Smooth muscle cell (in vitro differentiated cells): ENCODE data around the gene NLK. TPM values are rescaled to one million over a fixed set of nuclear protein-coding genes. Genes with fewer than 3 reads are reported as not detected.
"Not testable (repeated sequence)": the region's sequence is repeated elsewhere in the genome, so short reads cannot be mapped to it uniquely, and the experiment has no call there.

Experiments used
- DNase-seq: peaks from one replicate; lab custom pipeline; 2025; ENCODE audit not compliant: unreplicated experiment; lab: John Stamatoyannopoulos, UW
- H2AFZ ChIP-seq: fragments of 200-600 bp; sonication (generic); 2 replicates; pipeline ENCODE4 v1.6.0; 2016; ENCODE audit warnings: antibody characterized with exemption, low read depth, mild to moderate bottlenecking
- H3F3A ChIP-seq: fragments of 200-600 bp; sonication (generic); 2 replicates; pipeline ENCODE4 v1.6.0; 2017; ENCODE audit warnings: antibody characterized with exemption, low read depth
- H3K27ac ChIP-seq: fragments of 200-600 bp; sonication (generic); 2 replicates; pipeline ENCODE4 v1.5.1; 2016; ENCODE audit warnings: low read depth, mild to moderate bottlenecking
- H3K27me3 ChIP-seq: fragments of 200-600 bp; sonication (generic); 2 replicates; pipeline ENCODE4 v1.6.1; 2016; ENCODE audit warnings: low read depth, mild to moderate bottlenecking
- H3K36me3 ChIP-seq: fragments of 200-600 bp; sonication (generic); 2 replicates; pipeline ENCODE4 v1.5.1; 2016; ENCODE audit warnings: low read depth
- H3K4me1 ChIP-seq: fragments of 200-600 bp; sonication (generic); 2 replicates; pipeline ENCODE4 v1.5.1; 2016; ENCODE audit warnings: low read depth
- H3K4me2 ChIP-seq: fragments of 200-600 bp; sonication (generic); 2 replicates; pipeline ENCODE4 v1.6.0; 2016; ENCODE audit warnings: mild to moderate bottlenecking
- H3K4me3 ChIP-seq: fragments of 200-600 bp; sonication (generic); 2 replicates; pipeline ENCODE4 v1.5.1; 2016; ENCODE audit warnings: mild to moderate bottlenecking
- H3K79me2 ChIP-seq: fragments of 200-600 bp; sonication (generic); 2 replicates; pipeline ENCODE4 v1.6.0; 2016; ENCODE audit warnings: low read depth, mild to moderate bottlenecking
- H3K9ac ChIP-seq: fragments of 200-600 bp; sonication (generic); 2 replicates; pipeline ENCODE4 v1.6.0; 2016; ENCODE audit warnings: low read depth
- H3K9me3 ChIP-seq: fragments of 200-600 bp; sonication (generic); replicated peaks from 2 replicates; pipeline ENCODE4 v1.5.1; 2016; ENCODE audit warnings: low read depth
- H4K20me1 ChIP-seq: fragments of 200-600 bp; sonication (generic); 2 replicates; pipeline ENCODE4 v1.6.0; 2016; ENCODE audit warnings: low read depth
- WGBS: methylation state at CpG from one replicate; pipeline ENCODE4 v1.1.7; 2016; ENCODE audit warnings: low lambda C conversion rate; 5-methylcytosine and 5-hydroxymethylcytosine counted together
- polyA plus RNA-seq: library from polyadenylated mRNA; unstranded; fragments of >200 nt; fragmentation: Nextera tagmentation; extraction: Ambion mirVana; gene quantifications from 2 replicates; pipeline ENCODE4 v1.2.1, GENCODE V29; 2016
- total RNA-seq: library from RNA; depleted of rRNA; stranded (reverse); fragments of >200 nt; gene quantifications from 2 replicates; pipeline ENCODE4 v1.2.3, GENCODE V29; 2014
- TF ChIP-seq, protein P1 (sequence below): fragments of 200-600 bp; sonication (generic); IDR thresholded peaks from 2 replicates; pipeline ENCODE4 v1.5.1; 2017; ENCODE audit warnings: borderline replicate concordance, mild to moderate bottlenecking, antibody characterized with exemption; ENCODE audit not compliant: insufficient read depth, poor library complexity, severe bottlenecking

NLK gene
- total and polyA plus RNA-seq, 2 experiments from 2014 or later = 1.8 to 18.0 TPM

DNA sequence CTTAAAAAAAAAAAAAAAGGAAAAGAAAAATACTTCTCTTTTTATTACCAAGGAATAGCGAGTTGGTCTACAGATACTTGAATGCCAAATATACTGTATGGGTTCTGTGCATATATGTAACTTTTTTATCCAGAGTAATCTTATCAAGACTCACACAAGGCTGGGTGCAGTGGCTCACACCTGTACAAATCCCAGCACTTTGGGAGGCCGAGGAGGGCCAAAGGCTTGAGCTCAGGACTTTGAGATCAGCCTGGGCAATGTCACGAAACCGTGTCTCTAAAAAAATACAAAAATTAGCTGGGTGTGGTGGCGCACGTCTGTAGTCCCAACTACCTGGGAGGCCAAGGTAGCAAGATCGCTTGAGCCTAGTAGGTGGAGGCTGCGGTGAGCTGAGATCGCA, 139.1 kb downstream of the NLK start:
- no peak overlapping the region for H3K4me2 ChIP-seq
- no peaks in the 10 kb centered on the region for H3F3A ChIP-seq
- H3K27me3 ChIP-seq = no peaks in the 10 kb centered on the region
- peaks cover 14% of the 10 kb centered on the region for H3K36me3 ChIP-seq
- no peaks in the 10 kb centered on the region for H3K79me2 ChIP-seq
- DNase-seq = no peak
- no peak overlapping the region for H3K27ac ChIP-seq
- H4K20me1 ChIP-seq = no peaks in the 10 kb centered on the region
- H3K4me3 ChIP-seq = no peak overlapping the region
- no peak overlapping the region for H2AFZ ChIP-seq
- H3K4me1 ChIP-seq = no peaks in the 10 kb centered on the region
- WGBS = 96% methylated on average over 9 of the region's 9 CpGs
- H3K9me3 ChIP-seq = peaks cover 3% of the 10 kb centered on the region
- TF ChIP-seq, protein P1, sequence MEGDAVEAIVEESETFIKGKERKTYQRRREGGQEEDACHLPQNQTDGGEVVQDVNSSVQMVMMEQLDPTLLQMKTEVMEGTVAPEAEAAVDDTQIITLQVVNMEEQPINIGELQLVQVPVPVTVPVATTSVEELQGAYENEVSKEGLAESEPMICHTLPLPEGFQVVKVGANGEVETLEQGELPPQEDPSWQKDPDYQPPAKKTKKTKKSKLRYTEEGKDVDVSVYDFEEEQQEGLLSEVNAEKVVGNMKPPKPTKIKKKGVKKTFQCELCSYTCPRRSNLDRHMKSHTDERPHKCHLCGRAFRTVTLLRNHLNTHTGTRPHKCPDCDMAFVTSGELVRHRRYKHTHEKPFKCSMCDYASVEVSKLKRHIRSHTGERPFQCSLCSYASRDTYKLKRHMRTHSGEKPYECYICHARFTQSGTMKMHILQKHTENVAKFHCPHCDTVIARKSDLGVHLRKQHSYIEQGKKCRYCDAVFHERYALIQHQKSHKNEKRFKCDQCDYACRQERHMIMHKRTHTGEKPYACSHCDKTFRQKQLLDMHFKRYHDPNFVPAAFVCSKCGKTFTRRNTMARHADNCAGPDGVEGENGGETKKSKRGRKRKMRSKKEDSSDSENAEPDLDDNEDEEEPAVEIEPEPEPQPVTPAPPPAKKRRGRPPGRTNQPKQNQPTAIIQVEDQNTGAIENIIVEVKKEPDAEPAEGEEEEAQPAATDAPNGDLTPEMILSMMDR = no peak
- no peak overlapping the region for H3K9ac ChIP-seq

DNA sequence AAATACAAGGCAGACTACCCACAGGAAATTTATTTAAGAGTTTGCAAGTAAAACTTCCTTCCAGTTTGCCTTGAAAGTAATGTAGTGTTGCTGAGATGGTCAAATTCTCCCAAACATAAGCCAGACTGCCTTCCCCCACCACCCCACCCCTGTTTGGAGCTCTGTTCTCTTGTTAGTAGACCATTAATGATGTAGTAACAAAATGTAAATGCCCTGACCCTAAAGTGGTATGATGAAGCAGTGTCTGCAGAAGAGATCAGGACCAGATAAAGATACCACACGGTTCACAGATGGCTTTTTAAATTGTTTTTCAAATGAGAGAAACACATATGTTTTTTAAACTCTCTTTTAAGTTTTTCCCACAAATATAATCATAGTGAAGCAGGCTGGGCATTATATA, 140.1 kb downstream of the NLK start:
- Histone ChIP-seq H3F3A (no peaks in the 10 kb centered on the region), H3K27me3 (no peaks in the 10 kb centered on the region), H3K9me3 (peaks cover 3% of the 10 kb centered on the region), H3K27ac (no peak overlapping the region), H3K4me2 (no peak overlapping the region), H2AFZ (no peak overlapping the region), H3K4me1 (no peaks in the 10 kb centered on the region), H3K36me3 (peaks cover 14% of the 10 kb centered on the region), H3K79me2 (no peaks in the 10 kb centered on the region), H3K9ac (no peak overlapping the region), H4K20me1 (no peaks in the 10 kb centered on the region), H3K4me3 (no peak overlapping the region)
- WGBS = 12% methylated on average over 1 of the region's 1 CpG
- no peak for DNase-seq
- TF ChIP-seq, protein P1 = no peak

DNA sequence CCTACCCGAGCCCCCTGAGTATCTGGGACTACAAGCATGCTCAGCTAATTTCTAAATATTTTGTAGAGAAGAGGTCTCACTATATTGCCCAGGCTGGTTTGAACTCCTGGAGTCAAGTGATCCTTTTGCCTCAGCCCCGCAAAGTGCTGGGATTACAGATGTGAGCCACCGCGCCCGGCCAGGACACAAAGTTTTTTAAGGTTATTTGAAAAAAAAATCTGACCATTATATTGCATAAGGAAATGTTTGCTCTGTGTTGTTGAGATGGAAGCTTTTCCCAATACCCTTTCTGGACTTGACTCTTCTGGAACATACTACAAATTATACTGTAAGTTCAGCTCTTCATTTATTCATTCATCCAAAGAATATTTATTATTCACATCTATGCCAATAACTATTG, 143.2 kb downstream of the NLK start:
- WGBS = 97% methylated on average over 5 of the region's 5 CpGs
- no peaks in the 10 kb centered on the region for H3K79me2 ChIP-seq
- peaks cover 3% of the 10 kb centered on the region for H3K9me3 ChIP-seq
- no peak overlapping the region for H2AFZ ChIP-seq
- H3K4me1 ChIP-seq = no peaks in the 10 kb centered on the region
- H3K9ac ChIP-seq = no peak overlapping the region
- DNase-seq = no peak
- no peaks in the 10 kb centered on the region for H4K20me1 ChIP-seq
- no peaks in the 10 kb centered on the region for H3K27me3 ChIP-seq
- no peak overlapping the region for H3K4me3 ChIP-seq
- peaks cover 14% of the 10 kb centered on the region for H3K36me3 ChIP-seq
- TF ChIP-seq, protein P1 = no peak
- H3K27ac ChIP-seq = no peak overlapping the region
- H3K4me2 ChIP-seq = no peak overlapping the region
- no peaks in the 10 kb centered on the region for H3F3A ChIP-seq

DNA sequence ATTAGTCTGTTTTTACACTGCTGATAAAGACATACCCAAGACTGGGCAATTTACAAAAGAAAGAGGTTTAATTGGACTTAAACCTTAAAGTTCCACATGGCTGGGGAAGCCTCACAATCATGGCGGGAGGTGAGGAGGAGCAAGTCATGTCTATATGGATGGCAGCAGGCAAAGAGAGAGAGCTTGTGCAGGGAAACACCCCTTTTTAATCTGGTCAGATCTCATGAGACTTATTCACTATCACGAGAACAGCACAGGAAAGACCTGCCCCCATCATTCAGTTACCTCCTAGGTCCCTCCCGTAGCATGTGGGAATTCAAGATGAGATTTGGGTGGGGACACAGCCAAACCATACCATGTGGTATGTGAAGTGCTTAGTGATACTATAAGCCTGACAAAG, 144.0 kb downstream of the NLK start:
- H3K36me3 ChIP-seq = peaks cover 19% of the 10 kb centered on the region
- not testable (repeated sequence) for H3F3A ChIP-seq, H3K4me3 ChIP-seq, H3K4me1 ChIP-seq, H3K27me3 ChIP-seq, H4K20me1 ChIP-seq, H2AFZ ChIP-seq, H3K4me2 ChIP-seq, H3K9me3 ChIP-seq, H3K27ac ChIP-seq, DNase-seq, H3K79me2 ChIP-seq, H3K9ac ChIP-seq
- WGBS = 96% methylated on average over 3 of the region's 3 CpGs
